Fibroblast of lung (primary cell): Measurements from ENCODE around the gene KRTAP5-2. TPM values are rescaled to one million over a fixed set of nuclear protein-coding genes. Genes with fewer than 3 reads are reported as not detected.

Source experiments
- DNase-seq, 2 donors: peaks; one replicate each; pipeline versions ENCODE4 v3.0.0 to v3.0.0-alpha.2; 2010; ENCODE audit warnings: low read depth in 2 of 2
- H2AFZ ChIP-seq: 2 replicates; pipeline ENCODE4 v1.5.1; 2012; ENCODE audit warnings: low read length, control low read depth, inconsistent platforms
- H3K27ac ChIP-seq: 2 replicates; pipeline ENCODE4 v1.5.1; 2011; ENCODE audit warnings: low read length, control low read depth; ENCODE audit not compliant: insufficient read depth
- H3K27me3 ChIP-seq: 2 replicates; pipeline ENCODE4 v1.5.1; 2011; ENCODE audit warnings: mild to moderate bottlenecking, low read length; ENCODE audit not compliant: control insufficient read depth, insufficient read depth
- H3K36me3 ChIP-seq: 2 replicates; pipeline ENCODE4 v1.5.1; 2011; ENCODE audit warnings: low read length; ENCODE audit not compliant: control insufficient read depth, insufficient read depth
- H3K4me1 ChIP-seq: 2 replicates; pipeline ENCODE4 v1.5.1; 2011; ENCODE audit warnings: low read length; ENCODE audit not compliant: control insufficient read depth, insufficient read depth; ENCODE audit errors: extremely low read depth
- H3K4me2 ChIP-seq: 2 replicates; pipeline ENCODE4 v1.5.1; 2011; ENCODE audit warnings: low read length, control low read depth; ENCODE audit not compliant: insufficient read depth; ENCODE audit errors: extremely low read depth
- H3K4me3 ChIP-seq, 4 experiments: fragments of 200-600 bp in 1 of 4; sonication (generic) in 1 of 4; replicated peaks in 1 of 4; 2 replicates each; pipeline ENCODE4 v1.5.1; 2011 to 2016; ENCODE audit warnings: low read length in 4 of 4, low read depth in 3 of 4, mild to moderate bottlenecking in 3 of 4, control low read depth in 2 of 4, inconsistent platforms in 1 of 4, mixed read lengths in 1 of 4; ENCODE audit not compliant: insufficient read depth in 1 of 4; ENCODE audit errors: control extremely low read depth in 1 of 4
- H3K79me2 ChIP-seq: 2 replicates; pipeline ENCODE4 v1.5.1; 2012; ENCODE audit warnings: mild to moderate bottlenecking, low read length, inconsistent platforms; ENCODE audit not compliant: control insufficient read depth, insufficient read depth
- H3K9ac ChIP-seq: 2 replicates; pipeline ENCODE4 v1.5.1; 2011; ENCODE audit warnings: mild to moderate bottlenecking, low read length, control low read depth; ENCODE audit not compliant: insufficient read depth
- H3K9me3 ChIP-seq: 2 replicates; pipeline ENCODE4 v1.5.1; 2012; ENCODE audit warnings: low read depth, low read length; ENCODE audit not compliant: control insufficient read depth, insufficient read depth
- H4K20me1 ChIP-seq: 2 replicates; pipeline ENCODE4 v1.5.1; 2011; ENCODE audit warnings: low read length; ENCODE audit not compliant: control insufficient read depth, insufficient read depth; ENCODE audit errors: extremely low read depth
- CTCF ChIP-seq, 2 donors: IDR thresholded peaks in 1 of 2; conservative IDR thresholded peaks in 1 of 2; 1 replicate in 1 of 2; 2 replicates in 1 of 2; pipeline ENCODE4 v1.5.1; 2011 to 2012; ENCODE audit warnings: low read length in 2 of 2, control low read depth in 1 of 2, inconsistent platforms in 1 of 2, low read depth in 1 of 2, mild to moderate bottlenecking in 1 of 2
- EZH2 ChIP-seq: IDR thresholded peaks from 2 replicates; pipeline ENCODE4 v1.5.1; 2012; ENCODE audit warnings: low read length, control low read depth, mild to moderate bottlenecking; ENCODE audit errors: missing control alignments
- polyA plus RNA-seq, 2 donors: library from polyadenylated mRNA; depleted of rRNA in 1 of 2; stranded (reverse) in 1 of 2; unstranded in 1 of 2; fragments of >200 nt; gene quantifications; 2 replicates each; pipeline ENCODE4 v1.2.1, GENCODE V29; 2011 to 2012; ENCODE audit warnings: missing spikeins in 1 of 2
- total RNA-seq: library from RNA; depleted of rRNA; stranded (reverse); fragments of >200 nt; gene quantifications from 2 replicates; pipeline ENCODE4 v1.2.1, GENCODE V29; 2014

The KRTAP5-2 gene
- total and polyA plus RNA-seq, 2 donors (not counting 1 experiment from before 2014, with no cell fraction given), result not detected

GRCh38 chr11:1566381-1567051, 31.6 kb downstream of the KRTAP5-2 start:
- no peak for DNase-seq
- Histone ChIP-seq H3K4me1 (no peaks in the 10 kb centered on the region), H3K27ac (no peak overlapping the region), H3K36me3 (no peaks in the 10 kb centered on the region), H3K4me2 (no peak overlapping the region), H4K20me1 (no peaks in the 10 kb centered on the region), H3K27me3 (peaks cover 12% of the 10 kb centered on the region), H3K4me3 (no peak overlapping the region), H2AFZ (no peak overlapping the region), H3K9me3 (no peaks in the 10 kb centered on the region), H3K9ac (no peak overlapping the region), H3K79me2 (no peaks in the 10 kb centered on the region)
- TF ChIP-seq EZH2, result no peak
- TF ChIP-seq CTCF (conservative IDR thresholded peaks at IDR 0.05 in 1 of 2, IDR thresholded peaks at IDR 0.05 in 1 of 2; ENCODE audit: low read depth in 1 of 2, low read length in 2 of 2), result peak in 1 of 2 donors; percentile 7

- H4K20me1 ChIP-seq, result no peaks in the 10 kb centered on the region
- H3K27me3 ChIP-seq, result peaks cover 7% of the 10 kb centered on the region
- H3K79me2 ChIP-seq, result no peaks in the 10 kb centered on the region
- no peak overlapping the region for H3K9ac ChIP-seq
- no peaks in the 10 kb centered on the region for H3K4me1 ChIP-seq
- no peak overlapping the region for H2AFZ ChIP-seq
- DNase-seq, result no peak
- no peak overlapping the region for H3K4me3 ChIP-seq
- no peak overlapping the region for H3K27ac ChIP-seq
- no peaks in the 10 kb centered on the region for H3K36me3 ChIP-seq
- no peaks in the 10 kb centered on the region for H3K9me3 ChIP-seq
- H3K4me2 ChIP-seq, result no peak overlapping the region
- TF ChIP-seq CTCF (conservative IDR thresholded peaks at IDR 0.05 in 1 of 2, IDR thresholded peaks at IDR 0.05 in 1 of 2; ENCODE audit: low read depth in 1 of 2, low read length in 2 of 2) (no peak), EZH2 (no peak)
Observed at GRCh38 chr11:1565904-1566247, 32.2 kb downstream of the KRTAP5-2 start.

- H3K27me3 ChIP-seq, result peaks cover 3% of the 10 kb centered on the region
- no peak for DNase-seq
- no peaks in the 10 kb centered on the region for H3K4me1 ChIP-seq
- no peak for TF ChIP-seq EZH2
- no peak for TF ChIP-seq CTCF (conservative IDR thresholded peaks at IDR 0.05 in 1 of 2, IDR thresholded peaks at IDR 0.05 in 1 of 2; ENCODE audit: low read depth in 1 of 2, low read length in 2 of 2)
- no peak overlapping the region for H3K9ac ChIP-seq
- no peak overlapping the region for H2AFZ ChIP-seq
- H3K9me3 ChIP-seq, result no peaks in the 10 kb centered on the region
- no peaks in the 10 kb centered on the region for H3K36me3 ChIP-seq
- H3K27ac ChIP-seq, result no peak overlapping the region
- H4K20me1 ChIP-seq, result no peaks in the 10 kb centered on the region
- no peak overlapping the region for H3K4me2 ChIP-seq
- no peak overlapping the region for H3K4me3 ChIP-seq
- H3K79me2 ChIP-seq, result no peaks in the 10 kb centered on the region
Observed at GRCh38 chr11:1565173-1565903, 32.8 kb downstream of the KRTAP5-2 start.
